PC-9 (cell line): Measurements from ENCODE around the gene CCDC9B. TPM values are rescaled to one million over a fixed set of nuclear protein-coding genes. Genes with fewer than 3 reads are reported as not detected.

Experiments
- BruUV-seq: library from RNA; stranded (reverse); fragments of 400-500 nt; replicated peaks from 2 replicates; lab custom pipeline; 2021; lab: Mats Ljungman, UMichigan
- CTCF ChIA-PET: fragments of 300-600 bp; sonication (Branson Sonifier 250); formaldehyde crosslinking; loops from one replicate; lab custom pipeline; 2022; ENCODE audit warnings: antibody characterized with exemption; lab: Charles Lee
- POLR2A ChIA-PET: fragments of 300-600 bp; sonication (Branson Sonifier 250); formaldehyde crosslinking; loops from one replicate; lab custom pipeline; 2022; ENCODE audit warnings: antibody characterized with exemption; ENCODE audit not compliant: unreplicated experiment; lab: Charles Lee
- DNase-seq, 2 experiments: peaks; one replicate each; pipeline versions ENCODE4 v3.0.0 to v3.0.0-alpha.2; 2015 to 2022; ENCODE audit warnings: mixed read lengths in 1 of 2
- H2AFZ ChIP-seq: fragments of 200-600 bp; sonication (generic); 2 replicates; pipeline ENCODE4 v1.8.1; 2017; ENCODE audit warnings: antibody characterized with exemption
- H3F3A ChIP-seq: fragments of 200-600 bp; sonication (generic); 2 replicates; pipeline ENCODE4 v1.8.1; 2017; ENCODE audit warnings: antibody characterized with exemption, mild to moderate bottlenecking, low read depth; ENCODE audit not compliant: insufficient read depth
- H3K27ac ChIP-seq: fragments of 200-600 bp; sonication (generic); 2 replicates; pipeline ENCODE4 v1.6.1; 2016; ENCODE audit warnings: mixed run types
- H3K27me3 ChIP-seq: fragments of 200-600 bp; sonication (generic); 2 replicates; pipeline ENCODE4 v1.6.1; 2016; ENCODE audit warnings: low read depth, mixed run types; ENCODE audit not compliant: insufficient read depth
- H3K36me3 ChIP-seq: fragments of 200-600 bp; sonication (generic); 2 replicates; pipeline ENCODE4 v1.6.1; 2016; ENCODE audit warnings: low read depth, mixed run types
- H3K4me1 ChIP-seq: fragments of 200-600 bp; sonication (generic); replicated peaks from 2 replicates; pipeline ENCODE4 v1.6.1; 2016; ENCODE audit warnings: mixed run types; ENCODE audit not compliant: insufficient read depth
- H3K4me2 ChIP-seq: fragments of 200-600 bp; sonication (generic); 2 replicates; pipeline ENCODE4 v1.6.1; 2017; ENCODE audit warnings: mixed run types
- H3K4me3 ChIP-seq: fragments of 200-600 bp; sonication (generic); 2 replicates; pipeline ENCODE4 v1.6.1; 2016; ENCODE audit warnings: mixed run types
- H3K79me2 ChIP-seq: fragments of 200-600 bp; sonication (generic); 2 replicates; pipeline ENCODE4 v1.6.1; 2017; ENCODE audit warnings: low read depth, mixed run types
- H3K9me2 ChIP-seq: fragments of 200-600 bp; sonication (generic); 2 replicates; pipeline ENCODE4 v1.8.1; 2017; ENCODE audit warnings: mild to moderate bottlenecking; ENCODE audit not compliant: insufficient read depth
- H3K9me3 ChIP-seq: fragments of 200-600 bp; sonication (generic); 2 replicates; pipeline ENCODE4 v1.8.1; 2016; ENCODE audit warnings: low read depth; ENCODE audit not compliant: insufficient read depth
- H4K20me1 ChIP-seq: fragments of 200-600 bp; sonication (generic); 2 replicates; pipeline ENCODE4 v1.8.1; 2017; ENCODE audit not compliant: insufficient read depth
- CTCF ChIP-seq: fragments of 200-600 bp; sonication (generic); conservative IDR thresholded peaks from 2 replicates; pipeline ENCODE4 v1.6.1; 2017; ENCODE audit warnings: mixed run types, antibody characterized with exemption, mild to moderate bottlenecking, moderate library complexity
- EZH2 ChIP-seq: fragments of 200-600 bp; sonication (generic); IDR thresholded peaks from 2 replicates; pipeline ENCODE4 v1.8.0; 2017; ENCODE audit warnings: antibody characterized with exemption, low read depth
- intact Hi-C: fragments of 100-400 bp; cut with micrococcal nuclease; formaldehyde crosslinking; loops from one replicate; pipeline ENCODE4 v1.10.0; 2022; ENCODE audit not compliant: unreplicated experiment
- total RNA-seq: library from RNA; stranded (reverse); gene quantifications from 2 replicates; pipeline ENCODE4 v1.2.3, GENCODE V29; 2021

Gene CCDC9B
- total RNA-seq, 1 experiment from 2014 or later: 141 TPM

GRCh38 chr15:40306908-40307307 lies 33.8 kb downstream of the CCDC9B start:
- H3K36me3 ChIP-seq: no peaks in the 10 kb centered on the region
- intact Hi-C loops: no loop called here
- H3K27ac ChIP-seq: no peak overlapping the region
- no peaks in the 10 kb centered on the region for H4K20me1 ChIP-seq
- no peak for DNase-seq
- no peaks in the 10 kb centered on the region for H3K27me3 ChIP-seq
- no peak overlapping the region for H2AFZ ChIP-seq
- H3K9me2 ChIP-seq: no peaks in the 10 kb centered on the region
- no peaks in the 10 kb centered on the region for H3F3A ChIP-seq
- POLR2A ChIA-PET: no interaction called here
- H3K79me2 ChIP-seq: no peaks in the 10 kb centered on the region
- H3K9me3 ChIP-seq: no peaks in the 10 kb centered on the region
- TF ChIP-seq CTCF: no peak
- no peak for TF ChIP-seq EZH2
- no TSS peak for BruUV-seq
- no peak overlapping the region for H3K4me3 ChIP-seq
- H3K4me1 ChIP-seq: no peaks in the 10 kb centered on the region
- CTCF ChIA-PET: interaction anchor here (0.6 kb wide), 1 partner anchor 23 kb away, joined by 3 read pairs; no protein-coding TSS in a partner anchor
- no peak overlapping the region for H3K4me2 ChIP-seq

- ChIA-PET CTCF (interaction anchor here (0.6 kb wide), 1 partner anchor 22 kb away, joined by 3 read pairs; no protein-coding TSS in a partner anchor), POLR2A (no interaction called here)
- Histone ChIP-seq H3K36me3 (no peaks in the 10 kb centered on the region), H3K27me3 (no peaks in the 10 kb centered on the region), H4K20me1 (no peaks in the 10 kb centered on the region), H3F3A (no peaks in the 10 kb centered on the region), H3K4me3 (no peak overlapping the region), H3K4me2 (no peak overlapping the region), H3K9me3 (no peaks in the 10 kb centered on the region), H3K4me1 (no peaks in the 10 kb centered on the region), H3K27ac (no peak overlapping the region), H3K79me2 (no peaks in the 10 kb centered on the region), H2AFZ (no peak overlapping the region), H3K9me2 (no peaks in the 10 kb centered on the region)
- no peak for TF ChIP-seq EZH2
- no peak for TF ChIP-seq CTCF
- DNase-seq: no peak
- intact Hi-C loops: no loop called here
- no TSS peak for BruUV-seq
Measured at GRCh38 chr15:40306371-40306770, 34.4 kb downstream of the CCDC9B start.

GRCh38 chr15:40305281-40305680 lies 35.5 kb downstream of the CCDC9B start:
- no TSS peak for BruUV-seq

More at GRCh38 chr15:40305281-40305680, 35.5 kb downstream of the CCDC9B start:
- intact Hi-C loops: no loop called here
- H2AFZ ChIP-seq: no peak overlapping the region
- TF ChIP-seq EZH2: no peak
- TF ChIP-seq CTCF: no peak
- no peaks in the 10 kb centered on the region for H3K9me2 ChIP-seq
- CTCF ChIA-PET: interaction anchor here (0.6 kb wide), 1 partner anchor 16 kb away, joined by 7 read pairs; no protein-coding TSS in a partner anchor
- no peaks in the 10 kb centered on the region for H3F3A ChIP-seq
- no peaks in the 10 kb centered on the region for H3K27me3 ChIP-seq
- H4K20me1 ChIP-seq: no peaks in the 10 kb centered on the region
- no peak overlapping the region for H3K27ac ChIP-seq
- no peaks in the 10 kb centered on the region for H3K79me2 ChIP-seq
- no peaks in the 10 kb centered on the region for H3K9me3 ChIP-seq
- H3K4me2 ChIP-seq: no peak overlapping the region
- H3K4me1 ChIP-seq: no peaks in the 10 kb centered on the region
- no peak overlapping the region for H3K4me3 ChIP-seq
- H3K36me3 ChIP-seq: no peaks in the 10 kb centered on the region
- POLR2A ChIA-PET: no interaction called here
- no peak for DNase-seq
